ENCODE measurements around the gene ARHGAP24. TPM values are rescaled to one million over a fixed set of nuclear protein-coding genes. Genes with fewer than 3 reads are reported as not detected.

The ARHGAP24 gene
- total and polyA plus RNA-seq, 12 donors = 0.72 to 53.4 (median 4.4) TPM

DNA sequence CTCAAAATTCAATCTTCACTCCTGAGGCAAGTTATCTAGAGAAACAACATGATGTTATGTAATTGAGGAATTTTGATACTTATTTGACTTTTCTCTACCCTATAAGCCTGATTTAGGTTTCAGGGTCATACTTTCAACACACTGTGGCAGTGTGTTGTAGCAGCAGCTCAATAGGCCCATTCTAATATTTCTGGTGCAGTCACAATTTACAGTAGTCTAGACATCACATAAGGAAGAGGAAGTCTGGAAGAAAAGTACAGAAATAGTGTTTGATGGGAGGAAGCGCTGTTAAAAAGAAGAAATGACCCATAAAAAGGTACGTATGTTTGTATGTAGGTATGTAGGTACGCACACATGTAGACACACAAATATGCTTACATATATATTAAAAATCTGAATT lies 194.3 kb downstream of the ARHGAP24 start:
- no peak for DNase-seq
- intact Hi-C loops (cut with DNase I) = no loop called here
- no peaks in the 10 kb centered on the region for H3K4me1 ChIP-seq (replicated peaks in 1 of 2)
- H3K36me3 ChIP-seq (replicated peaks in 1 of 2) = no peaks in the 10 kb centered on the region
- 73 to 91% (median 84%) methylated on average over 3 of the region's 3 CpGs for WGBS, 4 donors
- TF ChIP-seq, protein P1, sequence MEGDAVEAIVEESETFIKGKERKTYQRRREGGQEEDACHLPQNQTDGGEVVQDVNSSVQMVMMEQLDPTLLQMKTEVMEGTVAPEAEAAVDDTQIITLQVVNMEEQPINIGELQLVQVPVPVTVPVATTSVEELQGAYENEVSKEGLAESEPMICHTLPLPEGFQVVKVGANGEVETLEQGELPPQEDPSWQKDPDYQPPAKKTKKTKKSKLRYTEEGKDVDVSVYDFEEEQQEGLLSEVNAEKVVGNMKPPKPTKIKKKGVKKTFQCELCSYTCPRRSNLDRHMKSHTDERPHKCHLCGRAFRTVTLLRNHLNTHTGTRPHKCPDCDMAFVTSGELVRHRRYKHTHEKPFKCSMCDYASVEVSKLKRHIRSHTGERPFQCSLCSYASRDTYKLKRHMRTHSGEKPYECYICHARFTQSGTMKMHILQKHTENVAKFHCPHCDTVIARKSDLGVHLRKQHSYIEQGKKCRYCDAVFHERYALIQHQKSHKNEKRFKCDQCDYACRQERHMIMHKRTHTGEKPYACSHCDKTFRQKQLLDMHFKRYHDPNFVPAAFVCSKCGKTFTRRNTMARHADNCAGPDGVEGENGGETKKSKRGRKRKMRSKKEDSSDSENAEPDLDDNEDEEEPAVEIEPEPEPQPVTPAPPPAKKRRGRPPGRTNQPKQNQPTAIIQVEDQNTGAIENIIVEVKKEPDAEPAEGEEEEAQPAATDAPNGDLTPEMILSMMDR (IDR thresholded peaks at IDR 0.05) = no peak
- no peaks in the 10 kb centered on the region for H3K9me3 ChIP-seq (replicated peaks in 1 of 3)
- no peak overlapping the region for H3K4me3 ChIP-seq
- H3K27me3 ChIP-seq = no peaks in the 10 kb centered on the region
- H3K27ac ChIP-seq = no peak overlapping the region

DNA sequence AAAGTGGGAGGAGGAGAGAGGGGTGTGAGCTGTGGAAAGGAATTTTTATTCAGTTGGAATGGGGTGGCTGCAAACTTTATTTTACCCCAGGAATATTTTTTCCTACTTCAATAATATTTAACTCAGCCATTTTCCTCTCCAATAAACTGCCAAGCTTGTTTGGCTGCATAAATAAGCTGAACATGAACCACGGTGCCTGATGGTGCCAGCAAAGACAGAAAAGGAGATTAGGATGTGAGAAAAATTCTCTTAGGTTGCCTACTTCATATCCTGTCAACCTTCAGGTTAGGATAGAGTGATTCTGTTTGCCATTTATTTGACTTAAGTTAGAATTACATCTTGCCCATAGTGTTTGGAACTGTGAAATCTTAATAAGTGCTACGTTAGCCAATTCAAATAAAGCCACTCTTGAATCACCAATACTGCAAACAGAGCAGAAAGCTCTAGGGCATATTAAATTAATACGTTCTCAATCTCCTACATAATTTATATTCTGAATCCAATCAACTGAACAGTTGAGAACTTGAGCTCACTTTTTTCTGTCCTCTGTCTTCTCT lies 195.1 kb downstream of the ARHGAP24 start:
- Histone ChIP-seq H3K4me1 (replicated peaks in 1 of 2) (no peaks in the 10 kb centered on the region), H3K27me3 (no peaks in the 10 kb centered on the region), H3K27ac (no peak overlapping the region), H3K36me3 (replicated peaks in 1 of 2) (no peaks in the 10 kb centered on the region), H3K4me3 (no peak overlapping the region), H3K9me3 (replicated peaks in 1 of 3) (no peaks in the 10 kb centered on the region)
- 81 to 84% (median 83%) methylated on average over 3 of the region's 3 CpGs for WGBS, 4 donors
- DNase-seq = no peak
- TF ChIP-seq, protein P1 (IDR thresholded peaks at IDR 0.05) = no peak
- no peak for TF ChIP-seq POLR2A (IDR thresholded peaks at IDR 0.05)
- intact Hi-C loops (cut with DNase I) = no loop called here

GRCh38 chr4:85671120-85671519 lies 196.2 kb downstream of the ARHGAP24 start:
- TF ChIP-seq POLR2A (IDR thresholded peaks at IDR 0.05) = no peak
- TF ChIP-seq, protein P1 (IDR thresholded peaks at IDR 0.05) = no peak
- 84 to 95% (median 91%) methylated on average over 2 of the region's 2 CpGs for WGBS, 4 donors
- Histone ChIP-seq H3K4me3 (no peak overlapping the region), H3K27me3 (no peaks in the 10 kb centered on the region), H3K27ac (no peak overlapping the region), H3K4me1 (replicated peaks in 1 of 2) (no peaks in the 10 kb centered on the region), H3K36me3 (replicated peaks in 1 of 2) (no peaks in the 10 kb centered on the region), H3K9me3 (replicated peaks in 1 of 3) (no peaks in the 10 kb centered on the region)
- DNase-seq = no peak
- intact Hi-C loops (cut with DNase I) = no loop called here

DNA sequence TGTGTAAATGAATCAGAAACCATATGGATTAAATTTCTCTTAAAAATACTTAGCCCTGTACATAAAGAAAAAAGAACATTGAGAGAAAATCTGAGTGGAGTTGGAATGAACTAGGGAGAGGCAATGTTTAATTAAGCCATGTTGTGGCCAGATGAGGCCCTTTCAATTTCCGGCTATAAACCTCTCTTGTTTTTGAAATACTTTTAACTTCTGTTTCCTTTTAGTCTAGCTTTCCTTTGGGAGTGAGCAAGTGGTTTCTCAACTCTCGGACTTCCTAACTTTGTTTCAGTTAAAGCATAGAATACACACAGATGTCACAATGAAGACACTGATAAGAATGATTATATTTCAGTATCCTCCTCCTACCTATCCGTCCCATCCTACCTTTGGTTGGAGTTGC lies 197.2 kb downstream of the ARHGAP24 start:
- H3K36me3 ChIP-seq (replicated peaks in 1 of 2) = no peaks in the 10 kb centered on the region
- DNase-seq = no peak
- peak overlapping the region in 1 of 5 donors; percentile 27 for H3K27ac ChIP-seq
- WGBS, 4 donors = 64 to 76% (median 69%) methylated on average over 3 of the region's 3 CpGs
- no peak for TF ChIP-seq POLR2A (IDR thresholded peaks at IDR 0.05)
- H3K9me3 ChIP-seq (replicated peaks in 1 of 3) = no peaks in the 10 kb centered on the region
- H3K4me1 ChIP-seq (replicated peaks in 1 of 2) = no peaks in the 10 kb centered on the region
- no peaks in the 10 kb centered on the region for H3K27me3 ChIP-seq
- intact Hi-C loops (cut with DNase I) = no loop called here
- H3K4me3 ChIP-seq = no peak overlapping the region

GRCh38 chr4:85672959-85673358 lies 198.0 kb downstream of the ARHGAP24 start:
- Histone ChIP-seq H3K4me1 (replicated peaks in 1 of 2) (no peaks in the 10 kb centered on the region), H3K9me3 (replicated peaks in 1 of 3) (no peaks in the 10 kb centered on the region), H3K27ac (peak overlapping the region in 2 of 5 donors; percentile 5 to 27), H3K27me3 (no peaks in the 10 kb centered on the region), H3K36me3 (replicated peaks in 1 of 2) (no peaks in the 10 kb centered on the region), H3K4me3 (no peak overlapping the region)
- no peak for TF ChIP-seq POLR2A (IDR thresholded peaks at IDR 0.05)
- TF ChIP-seq, protein P1 (IDR thresholded peaks at IDR 0.05) = no peak
- WGBS, 4 donors = 63 to 73% (median 69%) methylated on average over 3 of the region's 3 CpGs
- intact Hi-C loops (cut with DNase I) = no loop called here
- no peak for DNase-seq
